Measurements from ENCODE around the gene KRTCAP2. TPM values are rescaled to one million over a fixed set of nuclear protein-coding genes. Genes with fewer than 3 reads are reported as not detected.

The KRTCAP2 gene
- total RNA-seq, 1 donor from 2014 or later = 173 TPM

- no peak for DNase-seq (ENCODE audit: low spot score)
- no peaks in the 10 kb centered on the region for H3K9me3 Mint-ChIP-seq (ENCODE audit: unreplicated experiment)
- H3K4me1 Mint-ChIP-seq (ENCODE audit: unreplicated experiment) = peaks cover 35% of the 10 kb centered on the region
- H3K27me3 Mint-ChIP-seq (ENCODE audit: unreplicated experiment) = peaks cover 21% of the 10 kb centered on the region
- peak overlapping the region; percentile 96 for H3K4me3 Mint-ChIP-seq (ENCODE audit: unreplicated experiment)
- H3K36me3 Mint-ChIP-seq (ENCODE audit: low read depth, unreplicated experiment) = peaks cover 15% of the 10 kb centered on the region
- peak overlapping the region; percentile 38 for H3K27ac Mint-ChIP-seq (ENCODE audit: unreplicated experiment)
- no peak for TF ChIP-seq CTCF (IDR thresholded peaks at IDR 0.05; ENCODE audit: unreplicated experiment)
These were observed 37.4 kb upstream of the KRTCAP2 start for GRCh38 chr1:155210314-155211104.

GRCh38 chr1:155209312-155209721 lies 36.2 kb upstream of the KRTCAP2 start:
- no peak for TF ChIP-seq CTCF (IDR thresholded peaks at IDR 0.05; ENCODE audit: unreplicated experiment)
- peak overlapping the region; percentile 99 for H3K27ac Mint-ChIP-seq (ENCODE audit: unreplicated experiment)
- H3K27me3 Mint-ChIP-seq (ENCODE audit: unreplicated experiment) = peaks cover 21% of the 10 kb centered on the region
- peaks cover 9% of the 10 kb centered on the region for H3K36me3 Mint-ChIP-seq (ENCODE audit: low read depth, unreplicated experiment)
- no peaks in the 10 kb centered on the region for H3K9me3 Mint-ChIP-seq (ENCODE audit: unreplicated experiment)
- H3K4me1 Mint-ChIP-seq (ENCODE audit: unreplicated experiment) = peaks cover 31% of the 10 kb centered on the region
- peak overlapping the region; percentile 96 for H3K4me3 Mint-ChIP-seq (ENCODE audit: unreplicated experiment)
- DNase-seq (ENCODE audit: low spot score) = no peak

- Mint-ChIP-seq H3K27ac (ENCODE audit: unreplicated experiment) (peak within 1 kb of the TSS; percentile 99), H3K4me1 (ENCODE audit: unreplicated experiment) (peaks cover 31% of the 10 kb centered on the region), H3K4me3 (ENCODE audit: unreplicated experiment) (peak within 1 kb of the TSS; percentile 96), H3K36me3 (ENCODE audit: low read depth, unreplicated experiment) (peaks cover 9% of the 10 kb centered on the region), H3K9me3 (ENCODE audit: unreplicated experiment) (no peaks in the 10 kb centered on the region), H3K27me3 (ENCODE audit: unreplicated experiment) (peaks cover 21% of the 10 kb centered on the region)
- peak; percentile 91 for DNase-seq (ENCODE audit: low spot score)
- TF ChIP-seq CTCF (IDR thresholded peaks at IDR 0.05; ENCODE audit: unreplicated experiment) = no peak
These were observed 35.6 kb upstream of the KRTCAP2 start, which contains the start of gene MTX1 for GRCh38 chr1:155208541-155209311. TSS of gene MTX1 (plus strand) at chr1:155208695. CDS start at chr1:155208805, 110 bp downstream.

- Mint-ChIP-seq H3K9me3 (ENCODE audit: unreplicated experiment) (no peaks in the 10 kb centered on the region), H3K4me1 (ENCODE audit: unreplicated experiment) (peaks cover 31% of the 10 kb centered on the region), H3K27me3 (ENCODE audit: unreplicated experiment) (peaks cover 21% of the 10 kb centered on the region), H3K36me3 (ENCODE audit: low read depth, unreplicated experiment) (peaks cover 13% of the 10 kb centered on the region), H3K27ac (ENCODE audit: unreplicated experiment) (peak within 1 kb of the TSS; percentile 99), H3K4me3 (ENCODE audit: unreplicated experiment) (peak within 1 kb of the TSS; percentile 95)
- DNase-seq (ENCODE audit: low spot score) = no peak
- no peak for TF ChIP-seq CTCF (IDR thresholded peaks at IDR 0.05; ENCODE audit: unreplicated experiment)
These were observed 34.9 kb upstream of the KRTCAP2 start, which contains the start of gene THBS3 for GRCh38 chr1:155207806-155208540. TSS of gene THBS3 (minus strand) at chr1:155207897. CDS start at chr1:155207876, 21 bp downstream.
